ENCODE data around the gene NTM.

DNA sequence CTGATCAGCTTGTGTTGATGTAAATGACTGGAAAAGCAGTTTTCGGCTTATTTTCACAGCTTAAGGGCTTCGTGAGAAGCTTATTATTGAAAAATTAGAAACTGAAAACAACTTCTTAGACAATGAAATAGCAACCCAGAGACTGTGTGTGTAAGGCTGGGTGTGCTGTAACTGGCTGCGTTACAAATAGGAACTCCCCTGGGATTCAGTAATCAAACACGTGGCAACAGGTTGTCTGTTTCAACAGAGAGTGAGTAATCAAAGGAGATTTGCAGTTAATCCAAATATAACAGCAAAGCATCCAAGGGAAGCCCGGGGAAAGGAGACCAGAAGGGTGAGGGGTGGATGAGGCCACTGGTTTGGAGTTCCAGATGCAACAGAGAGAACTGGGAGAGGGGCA lies 19.2 kb downstream of the NTM start:
- TF ChIP-seq ESRRA (CRISPR knock-in tag; IDR thresholded peaks at IDR 0.05; ENCODE audit: borderline replicate concordance): no peak
- TF ChIP-seq FOXJ3 (CRISPR knock-in tag; IDR thresholded peaks at IDR 0.05; ENCODE audit: borderline replicate concordance): no peak
- no peak for TF ChIP-seq CTCF (IDR thresholded peaks at IDR 0.05)
- no peak for TF ChIP-seq ZNF121 (CRISPR knock-in tag; IDR thresholded peaks at IDR 0.05)
- TF ChIP-seq GABPB1 (CRISPR knock-in tag; IDR thresholded peaks at IDR 0.05): no peak
- no peak for TF ChIP-seq USF2 (CRISPR knock-in tag; IDR thresholded peaks at IDR 0.05)
- TF ChIP-seq, protein P1, sequence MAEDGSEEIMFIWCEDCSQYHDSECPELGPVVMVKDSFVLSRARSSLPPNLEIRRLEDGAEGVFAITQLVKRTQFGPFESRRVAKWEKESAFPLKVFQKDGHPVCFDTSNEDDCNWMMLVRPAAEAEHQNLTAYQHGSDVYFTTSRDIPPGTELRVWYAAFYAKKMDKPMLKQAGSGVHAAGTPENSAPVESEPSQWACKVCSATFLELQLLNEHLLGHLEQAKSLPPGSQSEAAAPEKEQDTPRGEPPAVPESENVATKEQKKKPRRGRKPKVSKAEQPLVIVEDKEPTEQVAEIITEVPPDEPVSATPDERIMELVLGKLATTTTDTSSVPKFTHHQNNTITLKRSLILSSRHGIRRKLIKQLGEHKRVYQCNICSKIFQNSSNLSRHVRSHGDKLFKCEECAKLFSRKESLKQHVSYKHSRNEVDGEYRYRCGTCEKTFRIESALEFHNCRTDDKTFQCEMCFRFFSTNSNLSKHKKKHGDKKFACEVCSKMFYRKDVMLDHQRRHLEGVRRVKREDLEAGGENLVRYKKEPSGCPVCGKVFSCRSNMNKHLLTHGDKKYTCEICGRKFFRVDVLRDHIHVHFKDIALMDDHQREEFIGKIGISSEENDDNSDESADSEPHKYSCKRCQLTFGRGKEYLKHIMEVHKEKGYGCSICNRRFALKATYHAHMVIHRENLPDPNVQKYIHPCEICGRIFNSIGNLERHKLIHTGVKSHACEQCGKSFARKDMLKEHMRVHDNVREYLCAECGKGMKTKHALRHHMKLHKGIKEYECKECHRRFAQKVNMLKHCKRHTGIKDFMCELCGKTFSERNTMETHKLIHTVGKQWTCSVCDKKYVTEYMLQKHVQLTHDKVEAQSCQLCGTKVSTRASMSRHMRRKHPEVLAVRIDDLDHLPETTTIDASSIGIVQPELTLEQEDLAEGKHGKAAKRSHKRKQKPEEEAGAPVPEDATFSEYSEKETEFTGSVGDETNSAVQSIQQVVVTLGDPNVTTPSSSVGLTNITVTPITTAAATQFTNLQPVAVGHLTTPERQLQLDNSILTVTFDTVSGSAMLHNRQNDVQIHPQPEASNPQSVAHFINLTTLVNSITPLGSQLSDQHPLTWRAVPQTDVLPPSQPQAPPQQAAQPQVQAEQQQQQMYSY (CRISPR knock-in tag; IDR thresholded peaks at IDR 0.05): no peak
- no peak for TF ChIP-seq ATF3 (CRISPR knock-in tag; conservative IDR thresholded peaks at IDR 0.05)
- no peak for TF ChIP-seq KAT7 (CRISPR knock-in tag; IDR thresholded peaks at IDR 0.05; ENCODE audit: borderline replicate concordance)
- TF ChIP-seq CBFB (CRISPR knock-in tag; IDR thresholded peaks at IDR 0.05; ENCODE audit: low read depth): no peak
- no peak for TF ChIP-seq CREB1 (CRISPR knock-in tag; IDR thresholded peaks at IDR 0.05)
- TF ChIP-seq JUN (CRISPR knock-in tag; IDR thresholded peaks at IDR 0.05): no peak
- no peak for TF ChIP-seq NR3C1 (CRISPR knock-in tag; conservative IDR thresholded peaks at IDR 0.05; ENCODE audit: low read depth)
- no peak for TF ChIP-seq ZSCAN18 (CRISPR knock-in tag; IDR thresholded peaks at IDR 0.05)
